ENCODE measurements around the gene BANF2.
"Not testable (repeated sequence)": the region's sequence is repeated elsewhere in the genome, so short reads cannot be mapped to it uniquely, and the experiment has no call there.

BANF2 gene

DNA sequence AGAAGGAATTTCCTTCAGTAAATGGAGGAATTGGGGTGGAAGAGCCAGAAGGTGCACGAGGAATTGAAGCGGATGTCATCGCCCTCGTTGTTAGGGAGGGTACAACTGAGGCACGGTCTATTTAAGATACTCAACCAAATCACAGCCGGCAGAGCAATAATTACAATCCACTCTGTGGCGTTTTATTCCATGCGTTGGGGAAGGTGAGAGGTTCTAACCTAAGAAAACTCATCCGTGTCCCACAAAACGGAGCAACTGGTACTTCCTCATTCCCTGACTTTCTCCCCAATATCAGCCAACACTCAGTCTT, 16.9 kb upstream of the BANF2 start:
- DNase-seq (ENCODE audit: low read depth in 2 of 2), result no peak

DNA sequence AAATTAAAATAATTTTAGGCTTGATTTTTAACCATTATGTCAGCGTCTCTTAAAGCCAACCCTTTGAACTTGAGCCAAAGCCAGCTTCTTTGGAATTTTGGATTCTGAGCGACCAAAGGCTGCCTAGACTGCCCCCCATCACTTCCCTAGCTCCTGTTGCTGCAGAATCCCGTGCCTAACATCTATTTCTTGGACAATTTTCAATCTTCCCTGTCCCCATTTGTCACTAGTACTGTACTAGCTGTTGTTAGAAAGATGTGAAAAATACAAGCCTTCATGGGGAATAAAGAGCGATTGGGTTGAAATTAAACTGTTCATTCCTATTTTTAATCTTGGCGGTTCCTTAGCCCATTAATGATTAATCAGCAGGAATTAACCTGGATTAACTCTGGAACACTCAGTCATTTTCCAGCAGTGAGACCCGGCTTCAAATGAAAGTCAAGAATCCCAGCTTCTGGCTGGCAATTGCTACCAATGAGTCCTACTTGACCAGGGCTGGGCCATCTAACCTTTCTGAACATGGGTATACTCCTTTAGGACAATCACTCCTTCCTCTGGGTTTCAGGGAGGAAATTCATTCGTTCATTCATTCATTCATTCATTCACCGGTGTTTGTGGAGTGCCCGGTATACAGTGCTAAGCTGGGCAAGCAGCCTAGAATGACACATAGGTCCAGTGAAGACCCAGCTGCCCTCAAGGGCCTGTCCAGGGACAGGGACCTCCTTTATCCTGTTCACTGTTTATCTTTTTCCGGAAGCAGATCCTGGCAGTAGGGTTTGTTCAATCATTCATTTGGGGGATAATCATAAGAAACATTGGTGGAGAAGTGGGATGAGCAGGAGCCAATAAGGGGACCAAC, 16.3 kb upstream of the BANF2 start:
- no peak for DNase-seq (ENCODE audit: low read depth in 2 of 2)

DNA sequence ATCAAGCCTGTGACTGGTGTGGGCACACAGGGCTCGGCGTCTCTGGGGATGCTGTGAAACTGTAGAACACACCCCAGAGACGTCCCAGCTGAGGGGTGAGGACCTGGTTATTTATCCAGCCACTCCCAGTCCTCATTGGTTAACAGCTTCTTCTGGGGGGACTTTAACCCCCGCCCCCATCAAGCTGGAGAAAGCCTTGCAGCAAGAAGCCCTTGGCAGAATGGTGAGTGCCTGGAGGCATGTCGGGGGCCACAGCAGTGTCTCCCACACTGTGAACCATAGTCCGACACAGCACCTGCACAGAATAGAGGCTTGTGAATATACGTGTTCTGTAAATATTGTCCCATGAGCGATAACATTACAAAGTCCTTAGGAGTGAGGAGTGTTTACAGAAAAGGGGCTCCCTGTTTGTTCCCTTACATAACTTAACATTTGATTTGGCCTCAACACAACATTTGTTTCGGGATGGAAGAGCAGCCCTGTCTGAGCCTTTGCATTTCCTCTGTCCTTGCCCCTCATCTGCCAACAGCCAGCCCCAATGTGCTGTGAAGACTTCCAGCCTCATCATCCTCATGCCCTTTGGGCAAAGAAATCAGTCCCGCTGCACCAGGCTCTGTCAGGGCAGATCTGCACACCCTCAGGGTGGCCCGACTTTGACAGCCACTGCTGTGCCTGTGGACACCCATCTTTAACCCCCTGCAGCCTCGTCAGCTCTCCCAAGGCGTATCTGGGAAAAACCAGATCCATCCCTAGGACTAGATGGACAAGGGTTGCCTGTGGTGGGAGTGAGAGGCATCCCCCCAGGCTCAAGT, 15.5 kb upstream of the BANF2 start:
- DNase-seq (ENCODE audit: low read depth in 2 of 2), result no peak

DNA sequence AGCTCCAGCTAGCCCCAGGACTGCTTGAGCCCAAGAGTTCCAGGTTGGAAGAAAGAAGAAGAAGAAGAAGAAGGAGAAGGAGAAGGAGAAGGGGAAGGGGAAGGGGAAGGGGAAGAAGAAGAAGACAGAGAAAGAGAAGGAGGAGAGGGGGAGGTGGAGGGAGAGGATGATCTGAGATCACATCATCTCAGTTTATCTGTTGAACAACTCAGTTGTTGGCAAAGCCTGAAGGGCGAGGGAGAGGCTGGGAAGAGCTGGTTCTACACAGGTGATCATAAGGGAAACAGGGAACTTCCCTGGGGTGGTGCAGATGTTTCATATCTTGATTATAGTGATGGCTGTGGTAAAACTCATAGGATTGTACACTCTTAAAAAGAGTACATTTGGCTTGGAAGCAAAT, 14.6 kb upstream of the BANF2 start:
- DNase-seq (ENCODE audit: low read depth in 2 of 2), result no peak

DNA sequence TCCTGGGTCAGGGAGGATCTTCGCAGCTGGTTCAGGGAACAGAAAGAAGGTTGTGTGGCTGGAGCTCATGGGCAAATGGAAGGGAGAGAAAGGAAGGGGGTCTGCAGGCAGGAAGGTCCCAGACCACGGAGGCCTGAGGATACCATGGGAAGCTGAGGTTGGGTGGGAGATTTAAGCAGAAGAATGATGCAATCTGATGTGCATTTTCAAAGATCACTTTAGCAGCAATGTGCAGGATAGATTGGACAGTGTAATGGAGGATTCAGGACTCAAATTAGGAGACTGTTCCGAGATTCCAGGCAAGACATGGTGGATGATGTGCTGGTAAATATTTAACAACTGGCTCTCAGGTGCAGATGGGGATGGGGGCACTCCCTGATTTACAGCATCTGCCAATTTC, 12.0 kb upstream of the BANF2 start:
- no peak for DNase-seq (ENCODE audit: low read depth in 2 of 2)

DNA sequence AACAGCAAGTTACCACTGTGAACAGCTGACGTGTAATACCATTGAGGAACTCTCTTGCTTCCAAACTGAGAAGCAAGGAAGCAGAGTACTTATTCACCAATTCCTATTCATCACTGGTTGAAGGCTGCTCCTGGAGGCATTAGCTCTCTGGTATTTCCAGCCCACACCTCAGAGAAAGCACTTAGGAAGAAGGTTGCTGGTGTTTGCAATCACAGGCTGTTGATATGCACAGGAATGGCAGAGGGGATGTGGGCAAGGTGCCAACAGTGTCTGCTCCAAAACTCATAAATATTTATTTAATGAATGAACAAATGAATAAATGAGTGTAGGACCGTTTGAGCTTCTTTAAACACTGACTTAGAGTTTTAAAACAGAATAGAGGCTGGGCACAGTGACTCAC, 10.8 kb upstream of the BANF2 start:
- no peak for DNase-seq (ENCODE audit: low read depth in 2 of 2)

DNA sequence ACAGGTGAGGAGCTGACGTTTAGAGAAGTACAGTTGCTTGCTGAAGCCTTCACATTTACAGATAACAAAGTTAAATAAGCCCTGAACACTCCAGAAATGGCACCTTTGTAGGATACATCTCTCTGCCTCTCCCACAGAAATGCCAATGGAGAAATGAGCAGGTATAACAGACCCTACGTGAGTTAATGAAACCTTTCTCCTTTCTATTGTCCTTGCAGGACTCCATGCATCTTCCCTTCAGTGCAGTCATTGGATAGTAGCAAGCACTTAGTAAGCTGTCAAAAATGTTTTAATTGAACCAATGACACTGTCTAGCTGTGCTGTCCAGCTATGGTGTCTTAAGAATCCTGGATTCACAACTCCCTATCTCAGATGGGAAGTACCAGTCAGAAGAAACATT, 9.6 kb upstream of the BANF2 start:
- DNase-seq (ENCODE audit: low read depth in 2 of 2), result no peak

DNA sequence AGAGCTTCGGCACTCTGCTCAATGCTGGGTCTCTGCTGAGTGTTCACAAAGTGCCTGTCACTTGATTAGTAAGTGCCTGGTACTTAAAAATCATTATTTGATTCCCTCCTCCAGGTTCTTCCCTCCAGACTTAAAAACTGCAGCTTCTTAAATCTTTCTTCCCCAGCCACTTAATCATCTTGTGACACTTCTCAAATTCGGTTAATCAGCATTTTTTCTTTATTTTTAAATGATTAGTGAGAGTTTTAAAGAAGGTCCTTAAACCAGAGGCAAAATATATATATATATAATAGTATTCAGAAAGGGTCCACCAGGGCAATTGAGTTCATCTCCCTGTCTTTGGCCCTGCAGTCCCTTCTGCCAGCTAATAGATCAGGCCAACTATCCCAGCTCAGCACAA, 8.0 kb upstream of the BANF2 start:
- DNase-seq (ENCODE audit: low read depth in 2 of 2), result no peak

DNA sequence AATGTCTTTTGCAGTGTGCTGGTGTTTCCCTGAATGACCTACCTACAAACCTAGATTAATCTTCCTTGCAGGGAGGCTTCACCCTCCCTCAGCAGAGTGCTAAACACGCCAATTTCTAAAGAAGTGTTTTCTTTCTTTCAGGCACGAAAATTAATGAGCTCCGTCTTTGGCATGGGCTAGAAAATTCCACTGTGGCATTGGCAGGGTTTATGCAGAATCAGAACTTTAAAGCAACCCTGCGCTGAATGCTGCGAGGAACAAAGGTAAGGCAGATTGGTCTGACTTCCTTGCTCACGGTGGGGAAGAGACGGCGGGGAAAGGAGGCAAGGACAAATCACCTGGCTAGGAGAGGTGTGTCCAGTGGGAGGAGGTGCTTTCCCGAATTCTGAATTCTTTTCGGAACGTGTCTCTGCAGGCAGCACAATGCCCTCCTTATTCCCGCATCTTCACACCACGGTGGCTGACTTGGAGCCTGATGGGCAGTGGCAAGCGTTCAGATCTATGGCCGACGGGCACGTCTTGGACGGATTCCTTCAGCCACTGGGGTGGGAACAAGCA, 6.2 kb upstream of the BANF2 start:
- DNase-seq (ENCODE audit: low read depth in 2 of 2), result no peak

DNA sequence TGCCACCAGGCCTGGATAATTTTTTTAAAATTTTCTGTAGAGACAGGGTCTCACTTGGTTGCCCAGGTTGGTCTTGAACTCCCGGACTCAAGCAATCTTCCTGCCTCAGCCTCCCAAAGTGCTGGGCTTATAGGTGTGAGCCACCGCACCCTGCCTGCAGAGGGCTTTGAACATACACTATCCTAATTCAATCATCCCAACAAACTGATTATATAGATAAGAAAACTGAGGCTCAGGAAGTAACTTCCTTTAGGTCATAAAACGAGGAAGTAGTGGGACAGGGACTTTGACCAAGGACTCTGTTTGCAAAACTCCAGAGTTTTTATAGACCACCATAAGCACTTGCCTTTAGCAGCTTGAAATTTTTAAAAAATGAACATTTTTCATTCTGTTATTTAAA, 5.0 kb upstream of the BANF2 start:
- DNase-seq (ENCODE audit: low read depth in 2 of 2), result no peak

DNA sequence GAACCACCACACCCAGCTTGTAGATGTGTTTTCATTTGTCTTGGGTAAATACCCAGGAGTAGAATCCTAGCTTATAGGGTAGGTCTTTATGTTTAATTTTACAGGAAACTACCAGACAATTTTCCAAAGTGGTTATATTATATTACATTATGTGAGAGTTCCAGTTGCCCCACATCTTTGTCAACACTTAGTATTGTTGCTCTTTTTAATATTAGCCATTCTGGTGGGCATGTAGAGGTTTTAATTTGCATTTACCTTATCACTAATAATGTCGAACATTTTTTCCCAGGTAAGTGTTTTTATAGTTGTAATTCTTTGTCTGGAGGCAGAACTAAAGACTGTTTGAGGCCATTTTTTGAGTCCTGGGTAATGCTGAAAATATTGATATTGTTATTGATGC, 3.5 kb upstream of the BANF2 start:
- no peak for DNase-seq (ENCODE audit: low read depth in 2 of 2)

DNA sequence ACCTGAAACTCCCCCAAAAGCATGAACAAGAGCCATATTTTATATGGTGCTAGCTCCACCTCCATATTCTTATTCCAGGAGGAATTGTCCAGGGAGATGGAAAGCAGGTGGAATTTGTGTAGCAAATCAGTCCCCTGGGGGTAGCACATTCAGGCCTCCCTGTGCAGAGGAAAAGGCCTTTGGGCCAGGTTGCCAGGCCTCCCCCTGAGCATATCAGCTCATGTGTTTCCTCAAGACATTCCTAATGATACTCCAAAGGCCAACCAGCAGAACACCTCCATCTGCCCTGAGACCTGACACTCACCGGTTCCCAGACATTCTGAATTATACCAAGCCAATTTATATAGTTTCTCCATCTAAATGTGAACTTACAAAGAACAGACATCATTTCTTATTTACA, 2.6 kb upstream of the BANF2 start:
- DNase-seq (ENCODE audit: low read depth in 2 of 2), result no peak

DNA sequence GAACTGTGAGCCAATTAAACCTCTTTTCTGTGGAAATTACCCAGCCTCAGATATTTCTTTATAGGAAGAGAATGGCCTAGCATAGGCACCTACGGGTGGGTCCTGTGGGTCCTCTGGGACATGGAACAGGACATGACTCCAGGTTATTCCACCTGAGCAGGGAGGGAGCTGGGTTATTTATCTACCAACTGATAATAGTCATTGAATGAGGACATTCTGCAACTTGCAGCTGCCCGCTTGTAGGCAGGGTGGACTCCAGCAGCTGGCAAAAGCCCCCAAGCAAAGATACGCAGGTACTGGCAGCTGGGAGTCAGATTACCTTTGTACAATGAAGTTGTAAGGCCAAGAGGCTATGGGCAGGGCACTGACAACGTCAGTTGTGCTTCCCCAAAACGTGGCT, 1.4 kb upstream of the BANF2 start:
- DNase-seq (ENCODE audit: low read depth in 2 of 2), result no peak

DNA sequence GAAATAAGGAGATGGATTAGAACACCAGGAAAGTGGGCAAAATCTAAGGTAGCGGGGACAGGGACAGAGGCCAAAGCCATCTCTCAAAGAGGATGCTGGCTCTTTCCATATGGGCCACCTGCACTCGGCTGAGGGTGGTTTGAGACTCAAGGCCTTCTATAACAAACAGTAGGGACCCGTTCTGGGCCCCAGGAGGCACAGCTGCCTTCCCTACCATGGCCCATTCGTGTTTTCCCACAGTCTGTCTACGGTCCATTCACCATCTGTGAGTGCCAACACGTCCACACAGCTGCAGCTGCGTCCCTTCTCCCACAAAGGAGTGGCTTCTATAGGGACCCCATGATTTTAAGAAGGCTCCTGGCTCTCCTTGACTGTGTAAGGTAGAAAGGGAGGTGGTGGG, 871 bp downstream of the BANF2 start:
- no peak for DNase-seq (ENCODE audit: low read depth in 2 of 2)

DNA sequence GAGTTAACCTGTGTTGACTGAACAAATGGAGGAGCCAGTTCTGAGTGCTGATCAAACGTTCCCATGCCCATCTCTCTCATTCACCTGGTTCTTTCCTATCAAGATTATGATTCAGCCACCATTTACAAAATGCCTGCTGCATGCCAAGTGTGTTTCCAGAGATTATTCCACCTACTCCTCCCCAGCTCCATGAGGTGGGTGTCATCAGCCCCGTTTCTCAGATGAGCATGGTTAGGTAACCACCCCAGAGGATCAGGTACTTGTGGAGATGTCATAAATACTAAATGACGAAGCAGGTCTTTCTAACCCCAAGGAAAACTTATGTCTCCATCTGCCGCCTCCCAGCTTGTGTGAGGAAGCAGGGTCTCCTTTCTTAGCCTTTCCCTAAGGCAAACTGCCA, 2.1 kb downstream of the BANF2 start:
- DNase-seq (ENCODE audit: low read depth in 2 of 2), result no peak

DNA sequence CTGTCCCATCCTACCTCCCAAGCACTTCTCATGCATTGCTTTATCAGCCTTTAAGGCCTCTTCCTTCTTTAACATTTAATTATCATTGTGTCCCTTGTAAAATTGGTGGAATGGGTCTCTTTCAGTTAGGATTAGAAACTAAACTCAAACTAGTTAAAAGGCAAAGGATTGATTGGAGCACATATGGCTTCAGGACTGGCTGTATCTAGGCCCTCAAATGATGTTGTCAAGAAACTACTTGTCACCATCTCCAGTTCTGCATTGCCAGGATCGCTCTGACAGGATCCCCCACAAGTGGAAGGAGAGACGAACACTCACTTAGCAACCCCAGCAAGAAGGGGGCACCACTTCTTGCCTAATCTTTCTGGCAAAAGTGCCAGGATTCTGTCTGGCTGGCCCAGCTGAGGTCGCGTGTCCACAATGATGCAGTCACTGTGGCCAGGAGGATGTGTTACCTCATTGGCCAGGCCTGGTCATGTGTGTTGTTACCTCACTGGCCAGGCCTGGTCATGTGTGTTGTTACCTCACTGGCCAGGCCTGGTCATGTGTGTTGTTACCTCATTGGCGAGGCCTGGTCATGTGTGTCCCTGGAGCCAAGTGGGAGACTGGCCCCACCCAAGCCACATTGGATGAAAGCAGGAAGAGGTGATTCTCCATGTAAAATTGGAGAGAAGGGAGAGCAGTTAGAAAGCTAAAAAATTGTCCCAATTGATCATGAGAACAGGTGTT, 5.0 kb downstream of the BANF2 start:
- DNase-seq (ENCODE audit: low read depth in 2 of 2), result no peak

DNA sequence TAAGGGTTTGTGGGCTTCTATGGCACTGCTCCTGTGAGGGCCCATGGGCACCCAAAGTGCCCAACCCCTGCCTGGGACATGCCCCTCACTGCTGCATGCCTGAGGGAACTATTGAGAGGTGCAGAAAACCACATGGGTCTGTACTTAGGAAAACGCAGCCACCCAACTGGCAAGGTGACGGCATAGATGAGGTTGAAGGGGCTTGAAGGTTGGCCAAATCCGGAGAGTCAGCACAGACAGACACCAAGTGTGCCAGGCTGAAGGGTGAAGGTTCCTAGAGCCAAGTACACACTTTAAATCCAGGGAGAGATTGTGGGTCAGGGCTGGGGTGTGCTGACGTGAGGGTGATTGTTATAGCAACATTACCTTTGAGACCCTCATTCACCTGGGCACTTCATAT, 6.2 kb downstream of the BANF2 start:
- DNase-seq (ENCODE audit: low read depth in 2 of 2), result no peak

DNA sequence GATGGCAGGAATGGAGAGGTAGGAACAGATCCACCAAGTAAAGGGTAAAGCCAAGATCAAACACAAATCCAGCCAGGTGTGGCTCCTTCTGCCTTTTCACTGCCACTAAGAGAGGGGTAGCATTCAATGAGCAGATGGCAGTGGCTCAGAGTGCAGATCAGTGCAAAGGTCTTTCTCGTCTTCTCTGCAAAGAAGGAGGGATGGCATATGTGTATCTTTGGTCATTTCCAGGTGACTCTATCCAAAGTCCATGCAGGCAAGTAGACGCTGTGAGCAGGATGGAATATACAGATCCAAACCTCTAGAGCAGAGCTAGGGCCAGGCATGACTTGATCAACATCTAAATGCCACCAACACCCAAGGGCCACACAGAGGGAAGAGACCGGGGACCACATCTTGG, 6.9 kb downstream of the BANF2 start:
- no peak for DNase-seq (ENCODE audit: low read depth in 2 of 2)

DNA sequence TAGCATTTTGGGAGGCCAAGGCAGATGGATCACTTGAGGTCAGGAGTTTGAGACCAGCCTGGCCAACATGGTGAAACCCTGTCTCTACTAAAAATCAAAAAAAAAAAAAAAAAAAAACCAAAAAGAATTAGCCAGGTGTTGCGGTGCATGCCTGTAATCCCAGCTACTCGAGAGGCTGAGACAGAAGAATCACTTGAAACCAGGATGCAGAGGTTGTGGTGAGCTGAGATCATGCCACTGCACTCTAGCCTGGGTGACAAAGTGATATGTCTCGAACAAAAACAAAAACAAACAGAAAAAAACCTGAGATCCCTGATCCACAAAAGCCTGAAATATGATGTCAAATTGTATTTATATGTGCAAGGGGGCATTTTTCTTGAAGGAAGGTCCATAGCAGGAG, 8.2 kb downstream of the BANF2 start:
- DNase-seq (ENCODE audit: low read depth in 2 of 2), result not testable (repeated sequence)

DNA sequence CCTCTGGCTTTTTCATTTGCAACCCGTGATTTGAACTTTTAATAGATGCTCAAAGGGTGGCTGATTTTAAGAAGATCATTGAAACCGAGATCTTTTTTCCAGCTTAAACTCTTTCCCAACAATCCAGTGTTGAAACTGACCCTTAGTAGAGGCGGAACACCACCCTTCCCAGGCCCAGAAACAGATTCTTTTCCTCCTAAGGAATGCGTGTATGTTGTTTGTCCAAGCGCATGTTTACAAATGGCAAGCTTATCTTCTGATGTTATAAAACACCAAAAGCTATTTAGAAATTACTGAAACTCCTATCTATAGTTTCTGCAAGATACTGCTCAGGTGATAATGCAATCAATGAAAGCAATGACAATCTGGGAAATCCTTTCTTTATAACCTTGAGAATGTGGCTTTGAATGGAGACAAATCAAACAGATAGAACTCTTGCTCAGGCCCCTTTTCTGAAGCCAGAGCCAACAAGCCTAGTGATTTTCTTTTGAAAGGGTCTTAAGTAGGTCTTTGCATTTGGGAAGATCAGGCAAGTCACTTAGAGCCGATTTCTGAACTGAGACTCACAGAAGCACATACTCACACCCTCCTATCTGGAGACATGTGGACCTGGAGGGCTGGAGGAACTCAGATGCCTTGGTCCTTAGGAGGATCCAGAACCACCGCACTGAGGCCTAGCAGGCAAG, 9.1 kb downstream of the BANF2 start:
- no peak for DNase-seq (ENCODE audit: low read depth in 2 of 2)

DNA sequence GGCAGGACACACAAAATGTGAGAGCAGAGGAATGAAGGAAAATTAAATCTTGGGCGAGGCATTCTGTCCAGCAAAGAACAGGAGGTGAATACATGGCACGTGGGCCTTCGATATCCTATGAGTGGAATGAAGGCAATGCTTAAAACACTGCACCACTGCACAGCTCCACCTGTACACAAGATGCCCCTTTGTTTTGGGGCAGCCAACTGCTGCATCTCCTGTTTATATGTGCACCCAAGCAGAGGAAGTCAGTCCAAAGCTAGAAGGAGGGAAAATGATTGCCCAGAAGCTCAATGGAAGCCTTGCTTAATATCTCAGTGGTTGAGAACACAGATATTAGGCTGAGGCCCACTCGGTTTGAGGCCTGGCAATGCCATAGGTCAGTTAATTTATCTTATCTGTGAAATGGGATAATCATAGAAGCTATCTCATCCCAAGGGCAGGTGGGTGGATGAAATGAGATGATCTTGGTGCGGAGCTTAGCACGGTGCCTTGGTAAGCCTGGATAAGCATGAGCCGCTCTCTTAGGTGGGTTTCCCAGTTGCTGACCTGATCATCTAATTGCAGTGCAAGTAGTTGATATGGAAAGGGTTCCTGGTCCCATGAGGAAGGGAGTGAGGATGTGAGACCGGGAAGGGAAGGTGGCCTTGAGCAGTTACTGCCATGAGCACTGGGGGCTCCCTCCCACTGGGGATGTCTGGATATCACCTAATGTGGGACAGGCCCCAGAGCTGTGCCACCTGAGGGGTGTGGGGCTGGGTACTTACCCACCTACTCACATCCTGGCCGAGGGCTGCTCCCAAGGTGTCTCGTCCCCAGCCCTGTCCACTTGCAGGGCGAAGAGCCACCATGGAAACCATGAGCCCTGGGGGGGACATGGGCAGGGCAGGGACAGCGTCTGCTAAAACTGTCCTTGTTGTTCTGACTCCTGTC, 9.9 kb downstream of the BANF2 start:
- no peak for DNase-seq (ENCODE audit: low read depth in 2 of 2)

Data from stimulated activated CD8-positive, alpha-beta memory T cell treated with anti-CD3 and anti-CD28 coated beads, Interleukin-7, amount 100 ng/mL, for 1 hour (primary cell).